ENCODE results near the gene MAD1L1.
"Not testable (repeated sequence)": the region's sequence is repeated elsewhere in the genome, so short reads cannot be mapped to it uniquely, and the experiment has no call there.

Gene MAD1L1

DNA sequence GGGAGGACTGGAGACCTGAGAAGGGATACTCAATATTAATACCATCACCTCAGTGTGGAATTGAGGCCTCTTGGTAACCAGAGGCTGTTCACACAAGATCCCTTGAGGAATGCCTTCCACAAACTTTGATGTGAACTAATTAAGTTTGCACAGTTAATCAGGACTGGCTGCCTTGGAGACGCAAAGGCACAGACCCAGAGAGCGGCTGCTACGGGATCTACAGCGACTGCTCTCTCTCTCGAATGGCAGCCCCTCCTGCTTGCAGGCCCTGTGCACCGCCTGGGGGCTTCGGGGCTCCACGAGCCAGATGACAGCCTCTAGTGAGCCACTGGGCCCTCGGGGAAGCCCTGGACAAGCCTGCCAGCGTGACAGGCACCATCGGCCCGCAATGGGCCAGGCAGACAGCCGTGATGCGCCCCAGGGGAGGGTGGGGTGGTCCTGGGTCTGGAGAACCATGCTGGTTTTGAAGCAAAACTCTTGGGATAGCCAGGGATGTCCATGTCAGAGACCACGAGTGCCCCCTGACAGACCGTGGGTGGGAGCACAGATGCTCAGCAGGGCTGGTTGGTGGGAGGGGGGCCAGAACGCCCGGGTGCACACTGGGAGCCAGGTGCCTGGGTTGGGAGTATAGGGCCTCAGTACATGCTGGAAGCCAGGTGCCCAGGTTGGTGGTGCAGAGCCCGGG, 367.0 kb downstream of the MAD1L1 start:
- no peak for DNase-seq

GRCh38 chr7:1865000-1865555, 367.7 kb downstream of the MAD1L1 start:
- no peak for DNase-seq

- DNase-seq, result no peak
These were observed 368.4 kb downstream of the MAD1L1 start for GRCh38 chr7:1864161-1864940.

DNA sequence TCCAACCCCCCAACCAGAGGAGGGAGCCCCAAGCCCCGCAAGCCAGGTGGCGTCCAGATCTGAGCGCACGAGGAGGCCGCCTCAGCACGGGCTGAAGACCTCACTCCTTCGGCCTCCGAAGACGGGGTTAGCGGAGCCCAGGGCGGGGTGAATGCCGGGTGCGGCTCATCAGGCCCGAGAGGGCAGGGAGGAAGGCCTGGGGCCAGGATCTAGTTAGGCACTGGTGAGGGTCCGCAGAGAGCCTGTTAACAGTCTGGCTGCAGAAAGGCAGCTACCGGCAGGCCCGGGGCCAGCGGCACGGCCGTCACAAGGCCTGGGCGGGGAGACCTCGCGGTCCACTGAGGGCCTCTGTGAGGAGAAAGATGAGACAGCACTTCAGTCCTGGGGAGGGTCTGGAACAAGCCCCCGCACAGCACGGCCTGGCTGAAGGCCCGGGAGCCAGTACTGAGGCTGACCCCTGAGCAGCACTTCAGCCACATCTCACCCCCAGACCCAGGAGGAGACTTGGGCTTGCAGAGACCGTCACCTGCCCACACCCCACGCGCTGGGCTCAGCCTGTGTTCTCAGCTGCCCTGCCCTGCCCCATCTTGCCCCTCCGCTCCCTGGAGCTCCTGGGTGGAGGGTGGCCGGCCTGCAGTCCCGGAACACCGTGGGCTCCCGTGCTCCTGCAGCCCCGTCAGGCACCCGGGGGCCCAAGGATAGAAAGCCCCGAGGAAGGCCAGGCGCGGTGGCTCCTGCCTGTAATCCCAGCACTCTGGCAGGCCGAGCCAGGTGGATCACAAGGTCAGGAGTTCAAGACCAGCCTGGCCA, 369.4 kb downstream of the MAD1L1 start:
- no peak for DNase-seq

GRCh38 chr7:1862560-1862959, 370.2 kb downstream of the MAD1L1 start:
- DNase-seq, result no peak

- no peak for DNase-seq
These were observed 370.8 kb downstream of the MAD1L1 start for GRCh38 chr7:1861799-1862458.

DNA sequence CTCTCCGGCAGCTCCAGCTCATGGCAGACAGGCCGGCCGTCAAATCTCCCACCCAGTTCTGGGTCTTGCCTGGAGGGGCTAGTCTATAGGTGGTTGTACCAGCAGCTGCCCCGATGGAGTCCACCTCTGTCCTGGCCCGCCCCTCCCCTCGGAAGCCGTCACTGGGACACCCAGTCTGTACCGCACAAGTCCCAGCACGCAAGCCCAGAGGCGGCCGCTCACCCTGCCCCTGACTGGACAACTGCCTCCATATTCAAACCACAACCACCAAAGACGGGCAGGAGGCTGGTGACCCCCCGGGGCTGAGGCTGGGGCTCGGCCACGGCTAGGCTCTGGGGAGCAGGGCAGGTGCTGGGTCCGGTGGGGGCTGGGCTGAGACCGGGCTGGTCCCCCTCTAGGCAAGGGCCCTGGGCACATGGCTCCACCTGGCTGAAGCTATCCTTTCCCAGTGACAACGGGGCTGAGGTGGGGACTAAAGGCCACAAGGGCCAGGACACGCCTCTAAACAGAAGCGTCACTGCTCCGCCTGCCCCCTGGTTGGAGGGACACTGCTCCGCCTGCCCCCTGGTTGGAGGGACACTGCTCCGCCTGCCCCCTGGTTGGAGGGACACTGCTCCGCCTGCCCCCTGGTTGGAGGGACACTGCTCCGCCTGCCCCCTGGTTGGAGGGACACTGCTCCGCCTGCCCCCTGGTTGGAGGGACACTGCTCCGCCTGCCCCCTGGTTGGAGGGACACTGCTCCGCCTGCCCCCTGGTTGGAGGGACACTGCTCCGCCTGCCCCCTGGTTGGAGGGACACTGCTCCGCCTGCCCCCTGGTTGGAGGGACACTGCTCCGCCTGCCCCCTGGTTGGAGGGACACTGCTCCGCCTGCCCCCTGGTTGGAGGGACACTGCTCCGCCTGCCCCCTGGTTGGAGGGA, 371.6 kb downstream of the MAD1L1 start:
- DNase-seq, result not testable (repeated sequence)

DNA sequence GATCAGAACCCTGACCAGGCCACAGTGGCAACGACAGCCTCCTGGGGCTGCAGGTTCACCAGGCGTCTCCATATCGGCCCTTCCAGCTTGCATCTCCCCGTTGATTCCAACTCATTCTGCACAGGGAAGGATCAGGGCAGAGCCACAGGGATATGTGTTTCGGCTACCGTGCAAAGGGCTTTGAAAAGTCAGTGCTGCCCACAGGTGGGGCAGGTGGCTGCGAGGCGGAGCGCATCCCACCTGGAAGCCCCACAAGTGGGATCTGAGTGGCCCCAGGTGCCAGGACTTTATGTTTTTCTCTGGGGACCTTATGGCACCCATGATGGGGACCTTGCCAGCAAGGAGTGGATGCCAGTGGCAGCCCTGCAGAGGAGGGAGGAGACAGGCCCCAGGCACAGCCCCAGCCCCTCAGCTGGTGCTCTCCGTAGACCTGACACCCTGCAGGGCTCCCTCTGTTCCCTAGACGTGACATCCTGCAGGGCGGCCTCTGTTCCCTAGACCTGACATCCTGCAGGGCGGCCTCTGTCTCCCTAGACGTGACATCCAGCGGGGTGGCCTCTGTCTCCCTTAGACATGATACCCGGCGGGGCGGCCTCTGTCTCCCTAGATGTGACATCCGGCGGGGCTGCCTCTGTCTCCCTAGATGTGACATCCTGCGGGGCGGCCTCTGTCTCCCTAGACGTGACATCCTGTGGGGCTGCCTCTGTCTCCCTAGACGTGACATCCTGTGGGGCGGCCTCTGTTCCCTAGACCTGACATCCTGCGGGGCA, 373.3 kb downstream of the MAD1L1 start:
- DNase-seq, result no peak

GRCh38 chr7:1858435-1859265, 374.1 kb downstream of the MAD1L1 start:
- no peak for DNase-seq

DNA sequence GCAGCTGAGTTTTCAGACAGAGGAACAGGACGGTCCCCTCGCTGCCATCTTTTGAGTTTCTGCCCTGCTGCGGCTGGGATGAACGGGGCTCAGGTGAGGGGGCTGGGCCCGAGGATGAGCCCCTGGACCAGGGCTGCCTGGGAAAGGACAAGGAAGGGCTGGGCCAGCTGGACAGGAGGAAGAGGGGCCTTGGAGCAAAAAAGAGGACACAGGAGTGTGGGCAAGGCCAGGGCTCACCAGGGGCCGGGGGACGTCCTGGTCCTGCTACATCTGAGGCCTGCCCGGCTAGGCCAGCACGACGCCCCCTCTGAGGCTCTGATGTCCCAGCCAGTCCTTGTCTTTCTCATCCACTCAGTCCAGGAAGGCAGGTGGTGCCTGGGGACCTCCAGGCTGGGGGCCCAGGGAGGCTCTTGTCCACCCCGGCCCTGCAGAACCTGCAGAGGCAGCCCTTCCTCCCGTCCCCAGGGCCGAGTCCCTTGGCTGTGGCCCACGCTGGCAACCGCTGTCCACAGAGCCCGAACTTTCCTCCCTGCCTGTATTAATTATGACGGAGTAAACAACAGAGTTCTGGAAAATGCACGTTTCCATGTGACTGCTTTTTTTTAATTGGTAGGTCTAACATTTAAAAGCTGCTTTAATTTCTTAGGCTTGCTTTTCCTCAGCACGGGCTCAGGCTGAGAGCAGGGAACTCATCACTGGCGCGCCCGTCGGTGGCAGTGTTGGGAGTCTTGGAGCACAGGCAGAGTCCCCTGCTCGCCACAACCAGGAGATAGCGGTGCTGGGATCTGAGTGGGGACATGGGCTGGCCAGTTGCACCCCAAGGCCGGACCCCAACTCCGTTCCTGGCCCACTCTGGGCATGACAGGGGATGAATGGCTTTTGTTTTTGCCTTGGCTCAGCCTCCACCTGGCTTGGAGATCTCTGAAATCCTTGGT, 375.0 kb downstream of the MAD1L1 start:
- no peak for DNase-seq

GRCh38 chr7:1856888-1857441, 375.8 kb downstream of the MAD1L1 start:
- DNase-seq, result no peak

DNA sequence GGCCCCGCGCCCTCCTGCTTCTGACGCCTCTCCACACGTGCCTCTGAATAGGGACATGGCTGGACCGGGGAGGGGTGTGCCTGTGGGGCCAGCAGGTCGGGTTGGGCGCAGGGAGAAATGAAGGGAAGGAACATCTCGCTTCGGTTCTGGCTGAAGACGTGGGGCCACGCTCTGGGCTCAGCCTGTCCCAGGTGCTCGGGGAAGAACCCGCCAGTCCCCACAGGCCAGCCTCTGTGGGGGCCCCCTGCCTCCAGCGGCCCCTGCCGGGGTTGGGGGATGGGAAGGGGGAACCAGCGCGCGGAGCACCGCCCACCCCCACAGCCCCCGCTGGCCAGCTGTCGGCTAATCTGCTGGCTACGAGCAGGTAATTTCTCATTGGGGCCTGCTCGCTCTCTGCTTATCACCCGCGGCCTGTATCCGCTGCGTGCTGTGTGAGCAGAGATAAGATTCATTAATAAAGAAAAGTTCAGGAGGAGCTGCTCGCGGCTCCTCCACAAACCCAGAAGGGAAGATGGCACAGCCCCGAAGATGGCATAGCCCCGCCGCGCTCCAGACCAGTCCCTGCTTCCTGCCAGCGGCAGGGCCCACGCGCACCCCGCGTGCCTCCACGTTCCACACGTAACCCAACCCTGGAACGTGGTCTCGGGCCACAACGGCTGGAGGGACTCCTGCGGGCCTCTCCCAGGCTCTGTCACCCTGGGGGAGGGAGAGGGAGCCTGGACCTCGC, 376.4 kb downstream of the MAD1L1 start:
- no peak for DNase-seq

DNA sequence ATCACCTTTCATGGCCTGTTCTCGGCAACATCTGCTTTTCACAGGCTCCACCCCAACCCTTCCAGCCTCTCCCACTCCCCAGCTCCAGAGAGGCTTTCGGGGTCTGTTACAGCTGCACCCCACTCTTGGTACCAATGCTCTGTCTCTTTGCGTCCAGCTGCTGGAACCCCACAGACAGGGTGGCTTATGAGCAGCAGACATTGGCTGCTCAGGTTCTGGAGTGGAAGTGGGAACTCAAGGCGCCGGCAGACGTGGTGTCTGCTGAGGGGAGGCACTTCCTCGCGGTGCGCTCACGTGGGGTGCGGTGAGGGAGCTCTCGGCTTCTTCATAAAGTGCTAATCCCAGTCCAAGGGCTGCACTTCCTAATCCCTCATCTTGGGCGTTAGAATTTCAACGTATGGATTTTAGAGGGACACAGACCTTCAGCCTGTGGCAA, 377.0 kb downstream of the MAD1L1 start:
- DNase-seq, result no peak

GRCh38 chr7:1854866-1855724, 377.6 kb downstream of the MAD1L1 start:
- DNase-seq, result no peak

DNA sequence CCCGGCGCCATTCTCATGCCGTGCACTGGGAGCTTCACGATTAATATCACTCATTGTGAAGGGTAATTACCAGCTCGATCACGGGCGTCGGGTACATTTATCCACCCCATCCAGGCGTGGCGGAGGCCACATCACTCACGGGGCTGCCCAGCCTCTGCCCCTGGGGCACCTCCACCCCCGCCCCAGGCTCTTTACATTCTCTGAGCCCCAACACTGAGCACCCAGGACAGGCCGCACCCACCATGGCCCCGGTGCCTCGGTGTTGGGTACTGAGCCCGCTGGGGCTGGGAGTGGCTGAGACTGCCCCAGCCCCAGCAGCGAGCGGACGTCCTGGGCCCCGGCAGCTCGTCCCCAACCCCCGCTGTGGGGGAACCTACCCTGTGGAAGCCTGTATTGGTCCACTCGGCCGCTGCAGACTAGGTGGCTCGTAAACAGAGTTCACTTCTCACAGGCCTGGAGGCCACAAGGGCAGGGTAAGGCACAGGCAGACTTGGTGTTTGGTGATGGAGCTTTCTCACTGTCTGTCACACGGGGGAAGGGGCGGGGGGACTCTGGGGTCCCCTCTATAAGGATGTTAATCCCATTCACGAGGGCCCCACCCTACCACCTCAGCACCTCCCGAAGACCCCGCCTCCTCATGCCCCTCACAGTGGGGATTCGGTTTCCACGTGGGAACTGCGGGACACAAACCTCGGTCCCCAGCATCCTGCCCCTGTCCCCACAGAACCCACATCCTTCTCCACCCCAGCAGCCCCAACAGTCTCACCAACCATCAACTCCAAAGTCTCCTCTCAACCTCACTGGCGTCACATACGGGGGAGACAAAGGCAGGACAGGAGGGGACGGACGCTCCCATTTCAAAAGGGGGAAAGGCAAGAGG, 378.5 kb downstream of the MAD1L1 start:
- no peak for DNase-seq
